HepG2 (cell line): ENCODE results near the gene CPHXL2. TPM values are rescaled to one million over a fixed set of nuclear protein-coding genes. Genes with fewer than 3 reads are reported as not detected.
A peak's percentile ranks its signal among the peaks of the same experiment; 100 is the strongest.

ENCODE experiments used
- ATAD3A ChIP-seq: sonication (generic); formaldehyde crosslinking; IDR thresholded peaks from 2 replicates; pipeline ENCODE4 v1.4.0; 2020; ENCODE audit warnings: missing genetic modification reagents
- BHLHE40 ChIP-seq: IDR thresholded peaks from 2 replicates; pipeline ENCODE4 v1.6.1; 2011; ENCODE audit warnings: low read length, improper control_type of control experiment
- CAMTA2 ChIP-seq: sonication (generic); formaldehyde crosslinking; IDR thresholded peaks from 2 replicates; pipeline ENCODE4 v1.4.0; 2020; ENCODE audit warnings: mild to moderate bottlenecking, missing genetic modification reagents, borderline replicate concordance
- FOSL1 ChIP-seq: sonication (generic); formaldehyde crosslinking; IDR thresholded peaks from 2 replicates; pipeline ENCODE4 v1.9.0; 2021; ENCODE audit warnings: missing genetic modification reagents, borderline replicate concordance
- HNF4G ChIP-seq, 2 experiments: sonication (generic) in 1 of 2; formaldehyde crosslinking in 1 of 2; IDR thresholded peaks; 2 replicates each; pipeline versions ENCODE4 v1.4.0 to v1.6.1; 2011 to 2020; ENCODE audit warnings: borderline replicate concordance in 2 of 2, low read depth in 2 of 2, mild to moderate bottlenecking in 2 of 2, low read length in 1 of 2, missing genetic modification reagents in 1 of 2, moderate library complexity in 1 of 2
- HNRNPH1 ChIP-seq: fragments of 200-400 bp; formaldehyde crosslinking; optimal IDR thresholded peaks from 2 replicates; pipeline ENCODE3; 2017; ENCODE audit warnings: mild to moderate bottlenecking, low read depth, low read length
- NKX3-1 ChIP-seq: sonication (generic); formaldehyde crosslinking; IDR thresholded peaks from 2 replicates; pipeline ENCODE4 v1.5.0; 2020; ENCODE audit warnings: missing genetic modification reagents
- POGZ ChIP-seq: sonication (generic); formaldehyde crosslinking; IDR thresholded peaks from 2 replicates; pipeline ENCODE4 v1.4.0; 2020; ENCODE audit warnings: mild to moderate bottlenecking, missing genetic modification reagents
- REPIN1 ChIP-seq: sonication (generic); formaldehyde crosslinking; IDR thresholded peaks from 2 replicates; pipeline ENCODE4 v1.8.0; 2022; ENCODE audit warnings: missing genetic modification reagents, low read depth, mild to moderate bottlenecking, borderline replicate concordance
- SP2 ChIP-seq: sonication (generic); formaldehyde crosslinking; IDR thresholded peaks from 2 replicates; pipeline ENCODE4 v1.5.1; 2020; ENCODE audit warnings: mild to moderate bottlenecking, missing genetic modification reagents
- SP4 ChIP-seq: sonication (generic); formaldehyde crosslinking; IDR thresholded peaks from 2 replicates; pipeline ENCODE4 v1.8.1; 2023; ENCODE audit warnings: mild to moderate bottlenecking, missing genetic modification reagents
- THAP11 ChIP-seq: IDR thresholded peaks from 2 replicates; pipeline ENCODE4 v1.6.1; 2016; ENCODE audit warnings: missing biosample characterization, missing genetic modification reagents
- YEATS4 ChIP-seq: sonication (generic); formaldehyde crosslinking; IDR thresholded peaks from 2 replicates; pipeline ENCODE4 v1.4.0; 2020; ENCODE audit warnings: missing genetic modification reagents, borderline replicate concordance
- ZKSCAN1 ChIP-seq: fragments of 150-350 bp; IDR thresholded peaks from 2 replicates; pipeline ENCODE4 v1.6.1; 2014; ENCODE audit warnings: low read length
- ZNF101 ChIP-seq: sonication (generic); formaldehyde crosslinking; IDR thresholded peaks from 2 replicates; pipeline ENCODE4 v1.4.0; 2020; ENCODE audit warnings: mild to moderate bottlenecking, low read depth, missing genetic modification reagents, borderline replicate concordance
- ZNF232 ChIP-seq: sonication (generic); formaldehyde crosslinking; IDR thresholded peaks from 2 replicates; pipeline ENCODE4 v1.4.0; 2020; ENCODE audit warnings: missing genetic modification reagents, borderline replicate concordance
- ZNF260 ChIP-seq: sonication (generic); formaldehyde crosslinking; IDR thresholded peaks from 2 replicates; pipeline ENCODE4 v1.4.0; 2020; ENCODE audit warnings: missing genetic modification reagents, low read depth, mild to moderate bottlenecking, borderline replicate concordance
- ZNF30 ChIP-seq: sonication (generic); formaldehyde crosslinking; IDR thresholded peaks from 2 replicates; pipeline ENCODE4 v1.5.0; 2020; ENCODE audit warnings: mild to moderate bottlenecking, missing genetic modification reagents
- ZNF776 ChIP-seq: sonication (generic); formaldehyde crosslinking; IDR thresholded peaks from 2 replicates; pipeline ENCODE4 v1.4.0; 2020; ENCODE audit warnings: mild to moderate bottlenecking, missing genetic modification reagents
- ZNF777 ChIP-seq: sonication (generic); formaldehyde crosslinking; IDR thresholded peaks from 2 replicates; pipeline ENCODE4 v1.4.0; 2020; ENCODE audit warnings: missing genetic modification reagents
- ZNF841 ChIP-seq: sonication (generic); formaldehyde crosslinking; IDR thresholded peaks from 2 replicates; pipeline ENCODE4 v1.8.1; 2023; ENCODE audit warnings: missing genetic modification reagents, borderline replicate concordance
- ZSCAN31 ChIP-seq: sonication (generic); formaldehyde crosslinking; IDR thresholded peaks from 2 replicates; pipeline ENCODE4 v1.5.0; 2020; ENCODE audit warnings: low read depth, mild to moderate bottlenecking, missing genetic modification reagents
- polyA plus RNA-seq, 8 experiments: library from polyadenylated mRNA; depleted of rRNA in 3 of 8; stranded (reverse) in 7 of 8; unstranded in 1 of 8; fragments of >200 nt; fragmentation: Illumina TruSeq in 4 of 8; extraction: Trizol in 4 of 8; gene quantifications; 2 replicates each; pipeline versions ENCODE4 v1.2.1 to v1.2.3, GENCODE V29; 2011 to 2016; ENCODE audit warnings: low read depth in 4 of 8, missing spikeins in 1 of 8, mixed read lengths in 1 of 8; ENCODE audit not compliant: insufficient read depth in 1 of 8
- total RNA-seq, 5 experiments: library from RNA; depleted of rRNA; stranded (reverse); fragments of >200 nt; fragmentation: Illumina TruSeq; extraction: Trizol; gene quantifications; 2 replicates each; pipeline ENCODE4 v1.2.3, GENCODE V29; 2016; ENCODE audit warnings: low read depth in 1 of 5
- TF ChIP-seq, protein P1 (sequence below): sonication (generic); formaldehyde crosslinking; IDR thresholded peaks from 2 replicates; pipeline ENCODE4 v1.8.0; 2022; ENCODE audit warnings: missing genetic modification reagents, mild to moderate bottlenecking, moderate library complexity, borderline replicate concordance
- TF ChIP-seq, protein P2 (sequence below): sonication (generic); formaldehyde crosslinking; IDR thresholded peaks from 2 replicates; pipeline ENCODE4 v1.4.0; 2020; ENCODE audit warnings: missing genetic modification reagents, borderline replicate concordance
- TF ChIP-seq, protein P3 (sequence below): sonication (generic); formaldehyde crosslinking; IDR thresholded peaks from 2 replicates; pipeline ENCODE4 v1.5.0; 2020; ENCODE audit warnings: missing genetic modification reagents

CPHXL2 gene
- total and polyA plus RNA-seq, 2 of the 13 experiments (the other 11 are each of a cell fraction or from before 2014, with no cell fraction given), result not detected

DNA sequence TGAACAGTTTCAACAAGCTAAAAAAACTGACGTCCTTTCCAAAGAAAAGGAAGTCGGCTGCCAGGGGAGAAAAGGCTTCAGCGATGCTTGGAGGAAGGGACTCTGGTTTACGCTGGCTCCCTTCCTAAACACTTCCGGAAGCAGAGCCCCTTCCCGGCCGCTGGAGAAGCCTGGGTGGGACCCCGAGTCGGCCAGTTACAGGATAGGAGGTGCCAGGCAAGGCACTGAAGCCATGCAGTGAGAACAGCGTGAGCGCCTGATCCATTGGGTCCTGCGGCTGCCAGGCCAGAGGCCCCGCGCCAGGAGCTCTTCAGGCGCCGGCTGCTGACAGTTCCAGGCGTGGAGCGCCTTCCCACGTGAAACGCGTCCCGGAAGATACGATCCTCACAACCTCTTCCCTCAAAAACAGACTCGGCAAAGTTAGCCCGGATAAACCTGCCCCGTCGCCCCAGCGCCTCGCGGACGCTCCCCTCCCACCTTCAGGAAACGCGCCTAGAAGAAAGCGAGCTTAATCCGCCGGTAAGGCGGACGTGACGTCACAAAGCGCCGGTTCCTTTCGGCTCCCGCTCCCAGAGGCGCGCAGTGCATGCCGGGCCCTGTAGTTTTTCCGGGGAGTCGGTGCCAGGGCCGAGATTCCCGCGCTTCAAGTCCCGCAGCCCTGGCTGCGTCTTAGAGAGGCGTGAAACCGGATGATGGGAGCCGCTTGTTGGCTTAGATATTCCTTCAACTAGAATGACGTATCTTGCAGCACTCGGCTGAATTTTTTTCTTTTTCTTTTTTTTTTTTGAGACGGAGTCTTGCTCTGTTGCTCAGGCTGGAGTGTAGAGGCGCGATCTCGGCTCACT lies 53.8 kb downstream of the CPHXL2 start, which contains the start of gene ADAT1 (continued):
- TF ChIP-seq ZNF232 (CRISPR knock-in tag), result no peak
- peak; percentile 77; the same call in 1 of the 2 replicates for TF ChIP-seq SP4
- peak; percentile 91 for TF ChIP-seq REPIN1
- TF ChIP-seq ZSCAN31 (CRISPR knock-in tag), result peak; percentile 88
- no peak for TF ChIP-seq FOSL1 (CRISPR knock-in tag)
- no peak; the same call in 1 of the 2 replicates for TF ChIP-seq ZNF30 (CRISPR knock-in tag)
- no peak for TF ChIP-seq ZKSCAN1
- TF ChIP-seq, protein P1, sequence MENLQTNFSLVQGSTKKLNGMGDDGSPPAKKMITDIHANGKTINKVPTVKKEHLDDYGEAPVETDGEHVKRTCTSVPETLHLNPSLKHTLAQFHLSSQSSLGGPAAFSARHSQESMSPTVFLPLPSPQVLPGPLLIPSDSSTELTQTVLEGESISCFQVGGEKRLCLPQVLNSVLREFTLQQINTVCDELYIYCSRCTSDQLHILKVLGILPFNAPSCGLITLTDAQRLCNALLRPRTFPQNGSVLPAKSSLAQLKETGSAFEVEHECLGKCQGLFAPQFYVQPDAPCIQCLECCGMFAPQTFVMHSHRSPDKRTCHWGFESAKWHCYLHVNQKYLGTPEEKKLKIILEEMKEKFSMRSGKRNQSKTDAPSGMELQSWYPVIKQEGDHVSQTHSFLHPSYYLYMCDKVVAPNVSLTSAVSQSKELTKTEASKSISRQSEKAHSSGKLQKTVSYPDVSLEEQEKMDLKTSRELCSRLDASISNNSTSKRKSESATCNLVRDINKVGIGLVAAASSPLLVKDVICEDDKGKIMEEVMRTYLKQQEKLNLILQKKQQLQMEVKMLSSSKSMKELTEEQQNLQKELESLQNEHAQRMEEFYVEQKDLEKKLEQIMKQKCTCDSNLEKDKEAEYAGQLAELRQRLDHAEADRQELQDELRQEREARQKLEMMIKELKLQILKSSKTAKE (CRISPR knock-in tag), result no peak
- TF ChIP-seq THAP11 (CRISPR knock-in tag), result peak; percentile 100
- TF ChIP-seq POGZ (CRISPR knock-in tag), result peak; percentile 71
- TF ChIP-seq CAMTA2 (CRISPR knock-in tag), result no peak; the same call in 1 of the 2 replicates
- TF ChIP-seq, protein P2, sequence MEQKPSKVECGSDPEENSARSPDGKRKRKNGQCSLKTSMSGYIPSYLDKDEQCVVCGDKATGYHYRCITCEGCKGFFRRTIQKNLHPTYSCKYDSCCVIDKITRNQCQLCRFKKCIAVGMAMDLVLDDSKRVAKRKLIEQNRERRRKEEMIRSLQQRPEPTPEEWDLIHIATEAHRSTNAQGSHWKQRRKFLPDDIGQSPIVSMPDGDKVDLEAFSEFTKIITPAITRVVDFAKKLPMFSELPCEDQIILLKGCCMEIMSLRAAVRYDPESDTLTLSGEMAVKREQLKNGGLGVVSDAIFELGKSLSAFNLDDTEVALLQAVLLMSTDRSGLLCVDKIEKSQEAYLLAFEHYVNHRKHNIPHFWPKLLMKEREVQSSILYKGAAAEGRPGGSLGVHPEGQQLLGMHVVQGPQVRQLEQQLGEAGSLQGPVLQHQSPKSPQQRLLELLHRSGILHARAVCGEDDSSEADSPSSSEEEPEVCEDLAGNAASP, result peak; percentile 44; the same call in 1 of the 2 replicates
- no peak; the same call in 1 of the 2 replicates for TF ChIP-seq HNF4G (IDR thresholded peaks at IDR 0.05; ENCODE audit: borderline replicate concordance, low read depth, low read length)
- TF ChIP-seq HNF4G (CRISPR knock-in tag; IDR thresholded peaks at IDR 0.05; ENCODE audit: borderline replicate concordance, low read depth), result no peak
- TF ChIP-seq ZNF777 (CRISPR knock-in tag), result peak; percentile 55
- peak; percentile 73 for TF ChIP-seq YEATS4 (CRISPR knock-in tag)
- peak; percentile 19; the same call in 1 of the 2 replicates for TF ChIP-seq NKX3-1 (CRISPR knock-in tag)
- 0 out of 2 replicates have a peak, but pooled peaks have one; percentile 16 for TF ChIP-seq BHLHE40
- TF ChIP-seq ZNF841 (CRISPR knock-in tag), result no peak
- TF ChIP-seq ZNF776 (CRISPR knock-in tag), result peak; percentile 81; the same call in 1 of the 2 replicates
- peak; percentile 75 for TF ChIP-seq SP2 (CRISPR knock-in tag)
- TF ChIP-seq ATAD3A (CRISPR knock-in tag), result no peak
- TF ChIP-seq HNRNPH1, result peak; percentile 90
- TF ChIP-seq, protein P3, sequence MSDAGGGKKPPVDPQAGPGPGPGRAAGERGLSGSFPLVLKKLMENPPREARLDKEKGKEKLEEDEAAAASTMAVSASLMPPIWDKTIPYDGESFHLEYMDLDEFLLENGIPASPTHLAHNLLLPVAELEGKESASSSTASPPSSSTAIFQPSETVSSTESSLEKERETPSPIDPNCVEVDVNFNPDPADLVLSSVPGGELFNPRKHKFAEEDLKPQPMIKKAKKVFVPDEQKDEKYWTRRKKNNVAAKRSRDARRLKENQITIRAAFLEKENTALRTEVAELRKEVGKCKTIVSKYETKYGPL (CRISPR knock-in tag), result peak; percentile 44; the same call in 1 of the 2 replicates
- no peak for TF ChIP-seq ZNF101 (CRISPR knock-in tag)
- TF ChIP-seq ZNF260 (CRISPR knock-in tag), result no peak
